Brain microvascular endothelial cell (primary cell): ENCODE measurements around the gene MTHFD1.
A peak's percentile ranks its signal among the peaks of the same experiment; 100 is the strongest.

Experiments
- DNase-seq: peaks from one replicate; pipeline ENCODE4 v3.0.0-alpha.2; 2020
- H3K27ac ChIP-seq: fragments of 250-450 bp; sonication (Bioruptor Pico); 2 replicates; pipeline ENCODE4 v1.5.1; 2020; ENCODE audit warnings: mild to moderate bottlenecking, moderate library complexity
- H3K27me3 ChIP-seq: fragments of 250-450 bp; sonication (Bioruptor Pico); replicated peaks from 2 replicates; pipeline ENCODE4 v1.5.1; 2020; ENCODE audit warnings: mild to moderate bottlenecking
- H3K36me3 ChIP-seq: fragments of 250-450 bp; sonication (Bioruptor Pico); replicated peaks from 2 replicates; pipeline ENCODE4 v1.5.1; 2020; ENCODE audit warnings: mild to moderate bottlenecking
- H3K4me3 ChIP-seq: 2 replicates; pipeline ENCODE4 v1.5.1; 2011; ENCODE audit warnings: low read depth, mild to moderate bottlenecking, control low read depth, low read length, moderate library complexity
- CTCF ChIP-seq: IDR thresholded peaks from 2 replicates; pipeline ENCODE4 v1.5.1; 2011; ENCODE audit warnings: low read depth, mild to moderate bottlenecking, moderate library complexity, low read length, control low read depth, inconsistent platforms; ENCODE audit errors: missing control alignments
- in situ Hi-C: cut with HindIII; loops from 2 replicates; pipeline ENCODE4 v1.10.0; 2017; ENCODE audit warnings: low sequenced_read_pairs, low pct_ligation_motif_present

The MTHFD1 gene

GRCh38 chr14:64411001-64411400, 22.8 kb downstream of the MTHFD1 start:
- no peaks in the 10 kb centered on the region for H3K27me3 ChIP-seq
- H3K36me3 ChIP-seq: peaks cover 10% of the 10 kb centered on the region
- no peak overlapping the region for H3K27ac ChIP-seq
- H3K4me3 ChIP-seq: no peak overlapping the region
- in situ Hi-C loops: no loop called here
- DNase-seq: no peak
- TF ChIP-seq CTCF: no peak

- no peak for DNase-seq
- no peaks in the 10 kb centered on the region for H3K27me3 ChIP-seq
- TF ChIP-seq CTCF: no peak
- H3K4me3 ChIP-seq: no peak overlapping the region
- in situ Hi-C loops: no loop called here
- H3K36me3 ChIP-seq: peaks cover 11% of the 10 kb centered on the region
- no peak overlapping the region for H3K27ac ChIP-seq
These were observed 24.1 kb downstream of the MTHFD1 start for GRCh38 chr14:64412237-64412636.

- no peaks in the 10 kb centered on the region for H3K27me3 ChIP-seq
- no peak for DNase-seq
- no peak overlapping the region for H3K4me3 ChIP-seq
- in situ Hi-C loops: no loop called here
- H3K36me3 ChIP-seq: peaks cover 16% of the 10 kb centered on the region
- no peak for TF ChIP-seq CTCF
- no peak overlapping the region for H3K27ac ChIP-seq
These were observed 28.3 kb downstream of the MTHFD1 start for GRCh38 chr14:64416348-64416932.

- peaks cover 16% of the 10 kb centered on the region for H3K36me3 ChIP-seq
- no peak for TF ChIP-seq CTCF
- no peaks in the 10 kb centered on the region for H3K27me3 ChIP-seq
- H3K4me3 ChIP-seq: no peak overlapping the region
- H3K27ac ChIP-seq: no peak overlapping the region
- in situ Hi-C loops: no loop called here
- DNase-seq: peak; percentile 62
These were observed 29.1 kb downstream of the MTHFD1 start for GRCh38 chr14:64417055-64417770.

GRCh38 chr14:64417771-64418125, 29.6 kb downstream of the MTHFD1 start:
- Histone ChIP-seq H3K27me3 (no peaks in the 10 kb centered on the region), H3K36me3 (peaks cover 16% of the 10 kb centered on the region), H3K4me3 (no peak overlapping the region), H3K27ac (no peak overlapping the region)
- in situ Hi-C loops: no loop called here
- no peak for DNase-seq
- no peak for TF ChIP-seq CTCF

DNA sequence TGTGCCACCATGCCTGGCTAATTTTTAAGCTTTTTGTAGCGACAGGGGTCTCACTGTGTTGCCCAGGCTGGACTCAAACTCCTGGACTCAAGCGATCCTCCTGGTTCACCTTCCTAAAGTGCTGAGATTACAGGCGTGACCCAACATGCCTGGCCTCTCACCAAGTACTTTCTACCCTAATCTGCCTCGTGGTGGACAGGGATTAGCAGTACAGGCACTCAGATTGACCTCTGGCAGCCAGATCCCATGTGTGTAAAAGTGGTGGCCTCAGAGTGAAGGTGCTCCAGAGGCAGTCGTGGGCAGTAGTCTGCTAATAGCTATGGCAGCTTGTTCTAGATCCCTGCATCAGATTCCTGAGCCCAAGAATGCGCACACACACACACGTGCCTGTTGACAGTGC, 30.9 kb downstream of the MTHFD1 start:
- H3K4me3 ChIP-seq: no peak overlapping the region
- H3K36me3 ChIP-seq: peaks cover 16% of the 10 kb centered on the region
- H3K27me3 ChIP-seq: no peaks in the 10 kb centered on the region
- TF ChIP-seq CTCF: no peak
- in situ Hi-C loops: no loop called here
- no peak overlapping the region for H3K27ac ChIP-seq
- DNase-seq: no peak
